Duodenal mucosa (tissue), 2 donors: Measurements from ENCODE around the gene CRTC2.

ENCODE experiments used
- H3K27ac ChIP-seq: one replicate; pipeline ENCODE4 v1.7.0; 2013; ENCODE audit warnings: low read depth, low read length
- H3K27me3 ChIP-seq, 2 donors: one replicate each; pipeline ENCODE4 v1.7.0; 2013; ENCODE audit warnings: low read length in 2 of 2, control low read depth in 1 of 2; ENCODE audit not compliant: insufficient read depth in 2 of 2, control insufficient read depth in 1 of 2
- H3K36me3 ChIP-seq, 2 donors: one replicate each; pipeline ENCODE4 v1.7.0; 2013; ENCODE audit warnings: low read length in 2 of 2, control low read depth in 1 of 2; ENCODE audit not compliant: insufficient read depth in 2 of 2, control insufficient read depth in 1 of 2
- H3K4me1 ChIP-seq, 2 donors: one replicate each; pipeline ENCODE4 v1.7.0; 2013; ENCODE audit warnings: low read length in 2 of 2, control low read depth in 1 of 2; ENCODE audit not compliant: insufficient read depth in 2 of 2, control insufficient read depth in 1 of 2
- H3K4me3 ChIP-seq, 2 donors: one replicate each; pipeline ENCODE4 v1.7.0; 2013; ENCODE audit warnings: low read length in 2 of 2, low read depth in 1 of 2
- H3K9ac ChIP-seq, 2 donors: one replicate each; pipeline ENCODE4 v1.7.0; 2013; ENCODE audit warnings: low read length in 2 of 2, low read depth in 1 of 2
- H3K9me3 ChIP-seq, 2 donors: one replicate each; pipeline ENCODE4 v1.7.0; 2013; ENCODE audit warnings: low read length in 2 of 2, control low read depth in 1 of 2; ENCODE audit not compliant: control insufficient read depth in 1 of 2

The CRTC2 gene

DNA sequence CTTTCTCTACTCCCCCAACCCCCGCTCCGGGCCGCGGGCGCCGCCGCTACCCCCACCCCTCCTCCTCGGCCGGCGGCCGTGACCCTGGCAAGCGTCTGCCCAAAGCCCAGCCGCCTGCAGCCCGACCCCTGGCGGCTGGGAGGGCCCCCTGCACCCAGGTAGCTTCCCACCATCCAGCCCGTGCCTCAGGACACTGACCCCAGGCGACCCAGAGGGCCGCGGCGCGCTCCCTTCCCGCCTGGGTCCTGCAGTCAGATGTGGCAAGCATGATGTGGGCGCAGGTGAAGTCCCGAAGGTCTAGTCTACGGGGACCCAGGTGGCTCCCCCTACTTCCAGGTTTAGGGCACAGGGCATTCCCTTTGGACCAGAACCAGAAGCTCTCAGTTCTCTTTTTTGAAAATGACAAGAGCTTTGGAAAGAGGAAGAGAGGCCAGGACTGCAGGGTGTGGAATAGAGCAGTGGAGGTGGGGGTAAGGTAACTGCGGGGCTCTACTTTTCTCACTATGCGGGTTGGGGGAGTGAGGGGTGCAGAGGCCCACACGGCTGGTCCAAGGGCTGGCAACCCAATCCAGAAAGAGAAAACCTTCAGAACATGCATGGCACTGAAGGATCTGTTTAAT, 11.7 kb downstream of the CRTC2 start, which contains the start of gene DENND4B:
Gene DENND4B (minus strand): TSS at position 97 of the 620 bp plus-strand sequence. CDS start 2,344 bp downstream, outside the sequence.
- H3K27me3 ChIP-seq: no peaks in the 10 kb centered on the region
- H3K4me3 ChIP-seq: peak within 1 kb of the TSS; percentile 80 to 95
- peak within 1 kb of the TSS; percentile 93 for H3K27ac ChIP-seq
- H3K9ac ChIP-seq: peak within 1 kb of the TSS; percentile 89 to 97
- H3K36me3 ChIP-seq: peaks cover 34 to 55% of the 10 kb centered on the region in 2 donors
- no peaks in the 10 kb centered on the region for H3K9me3 ChIP-seq
- H3K4me1 ChIP-seq: peaks cover 22 to 23% of the 10 kb centered on the region in 2 donors

DNA sequence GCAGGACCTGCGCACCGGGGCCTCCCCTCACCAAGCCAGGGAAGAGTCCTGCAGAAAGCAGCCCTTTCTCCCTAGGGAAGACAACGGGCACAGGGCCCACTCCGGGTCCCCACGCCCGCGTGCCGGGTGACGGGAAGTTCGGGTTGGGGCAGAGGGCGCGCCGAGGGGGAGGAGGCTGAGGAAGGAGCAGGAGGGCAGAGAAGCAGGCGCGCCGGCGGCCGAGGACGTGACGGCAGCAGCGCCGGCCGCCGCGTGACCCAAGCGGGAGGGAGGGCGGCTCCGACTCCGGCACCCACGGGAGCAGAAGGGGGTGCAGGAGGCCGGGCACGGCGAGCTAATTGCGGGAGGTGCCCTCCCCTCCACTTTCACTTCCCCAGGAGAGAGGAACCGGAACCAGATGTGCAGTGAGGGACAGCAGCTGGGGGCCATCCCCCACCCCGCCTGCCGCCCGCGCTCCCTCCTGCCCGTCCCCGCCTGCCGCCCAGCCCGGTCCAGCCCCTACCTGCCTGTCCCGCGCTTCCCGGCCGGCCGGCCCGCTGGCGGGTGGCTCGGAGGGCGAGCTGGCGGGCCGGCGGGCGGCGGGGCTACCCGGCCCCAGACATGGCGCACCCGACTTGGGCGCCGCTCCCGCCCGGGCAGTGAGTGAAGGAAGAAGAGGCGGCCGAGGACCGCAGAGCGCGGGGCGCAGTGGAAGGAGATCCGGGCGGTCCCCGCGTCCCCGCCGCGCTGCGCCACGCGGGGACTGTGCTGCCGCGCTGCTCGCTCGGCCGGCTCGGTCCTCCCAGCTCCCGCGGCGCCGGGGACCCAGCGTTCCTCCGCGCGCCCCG, 12.4 kb downstream of the CRTC2 start:
- H3K36me3 ChIP-seq: peaks cover 36 to 55% of the 10 kb centered on the region in 2 donors
- no peaks in the 10 kb centered on the region for H3K27me3 ChIP-seq
- H3K4me3 ChIP-seq: peak overlapping the region; percentile 80 to 95
- H3K27ac ChIP-seq: peak overlapping the region; percentile 93
- H3K9me3 ChIP-seq: no peaks in the 10 kb centered on the region
- peak overlapping the region; percentile 89 to 97 for H3K9ac ChIP-seq
- H3K4me1 ChIP-seq: peaks cover 22 to 23% of the 10 kb centered on the region in 2 donors

DNA sequence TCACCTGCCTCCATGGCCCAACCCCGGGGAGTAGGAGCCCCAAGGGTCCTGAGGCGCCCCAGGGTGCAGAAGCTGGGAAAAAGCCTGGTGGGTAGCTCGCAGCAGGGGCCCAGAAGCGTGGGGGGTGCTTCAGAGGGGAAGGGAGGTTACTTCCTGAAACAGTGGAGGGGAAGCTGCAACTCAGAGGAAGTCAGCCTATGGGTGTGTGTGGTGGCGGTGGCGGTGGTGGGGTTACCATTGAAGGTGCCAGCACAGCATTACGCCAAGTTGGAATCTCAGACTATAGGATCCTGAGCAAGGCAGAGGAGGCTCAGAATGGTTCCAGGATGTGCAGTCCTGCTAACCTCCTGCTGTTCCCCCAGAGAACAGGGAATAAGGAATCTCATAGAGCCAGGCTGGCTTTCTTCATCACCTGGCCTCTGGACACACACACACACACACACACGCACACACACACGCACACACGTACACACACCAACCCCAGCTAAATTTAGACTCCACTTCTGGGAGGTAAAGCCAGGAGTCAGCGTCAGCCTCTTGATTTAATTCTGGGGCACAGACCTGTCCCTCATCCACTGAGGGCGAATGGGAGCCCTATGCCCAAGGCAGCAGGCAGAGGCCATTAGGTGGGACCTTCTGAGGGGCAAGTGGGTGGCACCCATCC, 13.1 kb downstream of the CRTC2 start:
- H3K27ac ChIP-seq: peak overlapping the region; percentile 93
- peaks cover 30 to 55% of the 10 kb centered on the region in 2 donors for H3K36me3 ChIP-seq
- peaks cover 22 to 23% of the 10 kb centered on the region in 2 donors for H3K4me1 ChIP-seq
- H3K27me3 ChIP-seq: no peaks in the 10 kb centered on the region
- H3K4me3 ChIP-seq: peak overlapping the region; percentile 80 to 95
- H3K9ac ChIP-seq: peak overlapping the region; percentile 89 to 97
- H3K9me3 ChIP-seq: no peaks in the 10 kb centered on the region

DNA sequence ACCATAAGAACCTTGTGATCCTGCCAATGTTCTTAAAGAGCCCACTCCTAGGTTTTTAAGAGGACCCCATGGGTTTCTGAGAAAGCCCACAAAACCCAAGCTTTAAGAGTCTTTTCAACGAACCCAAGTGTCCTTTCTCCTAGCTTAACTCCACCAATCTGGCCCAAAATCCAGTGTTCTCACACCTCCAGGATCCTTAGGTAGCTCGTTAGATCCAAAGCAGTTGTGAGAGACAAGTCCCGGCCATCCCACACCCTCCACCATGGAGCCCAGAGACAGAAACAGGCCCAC, 13.6 kb downstream of the CRTC2 start:
- H3K9me3 ChIP-seq: no peaks in the 10 kb centered on the region
- H3K27ac ChIP-seq: peak overlapping the region; percentile 93
- peaks cover 22 to 23% of the 10 kb centered on the region in 2 donors for H3K4me1 ChIP-seq
- peak overlapping the region; percentile 89 to 97 for H3K9ac ChIP-seq
- peak overlapping the region; percentile 80 to 95 for H3K4me3 ChIP-seq
- H3K36me3 ChIP-seq: peaks cover 26 to 55% of the 10 kb centered on the region in 2 donors
- H3K27me3 ChIP-seq: no peaks in the 10 kb centered on the region

DNA sequence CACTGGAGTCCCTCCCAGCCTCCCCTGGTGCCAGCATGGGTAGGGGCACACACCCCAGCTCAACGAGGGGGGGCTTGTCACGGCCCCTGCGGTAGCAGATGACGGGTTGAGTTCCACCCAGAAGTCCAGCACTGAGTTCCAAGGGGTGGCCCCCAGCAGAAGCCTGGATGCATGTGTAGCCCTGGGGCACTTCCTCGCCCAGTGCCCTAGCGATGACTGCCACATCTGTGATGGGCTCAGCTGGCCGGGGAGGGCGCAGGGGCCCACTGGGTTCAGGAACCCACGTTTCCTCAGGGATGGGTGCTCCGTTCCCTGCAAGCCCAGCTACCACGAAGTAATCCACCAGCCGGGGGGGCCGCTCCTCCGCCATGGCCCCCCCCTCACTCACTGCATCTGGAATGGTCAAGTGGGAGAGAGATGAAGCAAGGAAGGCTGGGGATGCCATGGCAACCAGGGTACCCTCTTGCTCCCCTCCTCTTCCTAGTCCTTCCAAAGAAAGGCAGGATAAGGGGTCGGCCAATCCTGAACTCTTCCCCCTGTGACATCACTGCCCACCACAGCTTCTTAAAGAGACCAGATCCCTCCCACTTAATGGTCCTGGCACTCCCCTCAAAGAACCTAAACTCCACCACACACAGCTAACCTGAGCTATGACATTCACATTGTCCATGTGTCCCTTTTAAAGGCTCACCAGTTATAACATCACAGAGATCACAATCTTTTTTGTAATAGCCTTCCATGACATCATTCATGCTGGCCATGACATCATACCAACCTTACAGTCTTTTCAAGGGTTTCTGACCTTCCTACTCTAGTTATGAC, 14.2 kb downstream of the CRTC2 start:
- Histone ChIP-seq H3K9me3 (no peaks in the 10 kb centered on the region), H3K27me3 (no peaks in the 10 kb centered on the region), H3K27ac (no peak overlapping the region), H3K4me1 (peaks cover 22 to 23% of the 10 kb centered on the region in 2 donors), H3K9ac (peak overlapping the region; percentile 89 to 97), H3K4me3 (peak overlapping the region; percentile 80 to 95), H3K36me3 (peaks cover 26 to 57% of the 10 kb centered on the region in 2 donors)

DNA sequence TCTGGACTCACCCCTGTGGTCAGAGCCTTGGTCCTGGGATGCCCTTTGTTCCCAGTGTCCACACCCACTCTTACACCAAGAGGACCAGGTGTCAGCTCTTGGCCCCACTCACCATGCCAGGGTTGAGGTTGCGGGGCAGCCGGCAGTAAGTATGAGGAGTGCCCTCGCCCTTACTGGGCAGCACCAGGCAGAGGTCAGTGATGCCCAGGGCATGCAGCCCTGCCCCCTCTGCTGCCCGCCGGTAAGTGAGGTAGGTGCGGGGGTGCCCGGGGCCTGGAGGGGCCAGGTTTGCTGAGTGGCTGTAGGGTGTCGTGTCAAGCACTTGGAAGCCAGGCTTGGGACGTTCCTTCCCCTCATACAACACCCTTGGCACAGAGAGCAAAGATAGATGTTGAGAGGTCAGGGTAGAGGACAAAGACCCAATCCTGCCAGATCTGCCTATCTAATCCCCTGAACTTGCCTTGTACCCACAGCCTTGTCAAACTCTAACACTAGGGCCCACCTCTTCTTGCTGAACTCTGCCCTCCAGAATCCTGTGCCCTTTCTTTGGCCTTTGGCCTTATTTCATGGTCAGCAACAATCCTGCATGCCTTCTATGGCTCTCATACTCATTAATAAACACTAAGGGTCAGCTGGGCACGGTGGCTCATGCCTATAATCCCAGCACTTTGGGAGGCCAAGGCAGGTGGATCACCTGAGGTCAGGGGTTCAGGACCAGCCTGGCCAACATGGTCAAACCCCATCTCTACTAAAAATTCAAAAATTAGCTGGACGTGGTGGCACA, 15.5 kb downstream of the CRTC2 start:
- no peaks in the 10 kb centered on the region for H3K9me3 ChIP-seq
- H3K27me3 ChIP-seq: no peaks in the 10 kb centered on the region
- H3K36me3 ChIP-seq: peaks cover 17 to 50% of the 10 kb centered on the region in 2 donors
- no peak overlapping the region for H3K9ac ChIP-seq
- peaks cover 22 to 23% of the 10 kb centered on the region in 2 donors for H3K4me1 ChIP-seq
- no peak overlapping the region for H3K27ac ChIP-seq
- no peak overlapping the region for H3K4me3 ChIP-seq

DNA sequence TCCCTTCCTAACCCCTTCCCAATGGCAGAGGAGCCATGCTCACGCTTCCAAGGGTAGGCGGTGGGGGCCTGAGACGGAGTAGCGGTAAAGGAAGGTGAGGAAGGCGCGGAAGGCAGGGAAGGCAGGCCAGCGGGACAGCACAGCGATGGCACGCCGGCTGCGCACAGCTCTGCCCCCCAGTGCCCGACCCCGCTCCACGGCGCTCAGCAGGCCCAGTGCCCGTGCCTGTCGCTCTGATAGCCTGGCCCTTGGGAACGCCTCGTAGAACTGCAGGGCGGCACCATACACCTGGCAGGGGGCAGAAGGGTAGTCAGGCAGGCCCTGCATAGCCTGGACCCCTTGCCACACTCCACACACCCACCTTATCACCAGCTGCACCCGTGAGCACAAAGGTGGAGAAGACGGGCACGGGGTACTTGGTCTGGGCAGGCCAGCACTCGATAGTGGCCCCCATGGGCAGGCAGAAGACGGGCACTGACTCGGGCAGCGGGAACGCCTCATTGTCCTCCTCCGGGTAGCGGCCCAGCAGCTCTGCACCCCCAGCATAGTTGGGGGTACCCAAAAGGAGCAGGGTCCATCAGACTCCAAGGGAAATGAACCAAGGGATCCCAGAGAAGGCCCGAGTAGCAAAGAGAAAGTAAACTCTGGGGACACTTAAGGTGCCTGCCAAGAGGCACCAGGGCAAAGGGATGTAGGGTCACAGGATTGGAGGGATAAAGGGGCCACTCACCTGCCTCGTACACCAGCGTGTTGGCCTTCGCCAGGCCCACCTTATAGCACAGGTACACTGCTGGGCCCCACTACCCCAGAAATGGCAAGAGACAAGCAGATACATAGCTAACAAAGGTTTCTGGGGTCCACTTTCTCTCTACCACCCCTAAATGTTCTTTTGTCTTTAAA, 16.3 kb downstream of the CRTC2 start:
- Histone ChIP-seq H3K9ac (no peak overlapping the region), H3K27me3 (no peaks in the 10 kb centered on the region), H3K36me3 (peaks cover 22 to 54% of the 10 kb centered on the region in 2 donors), H3K4me3 (no peak overlapping the region), H3K27ac (no peak overlapping the region), H3K4me1 (peaks cover 21% of the 10 kb centered on the region in 2 donors), H3K9me3 (no peaks in the 10 kb centered on the region)

DNA sequence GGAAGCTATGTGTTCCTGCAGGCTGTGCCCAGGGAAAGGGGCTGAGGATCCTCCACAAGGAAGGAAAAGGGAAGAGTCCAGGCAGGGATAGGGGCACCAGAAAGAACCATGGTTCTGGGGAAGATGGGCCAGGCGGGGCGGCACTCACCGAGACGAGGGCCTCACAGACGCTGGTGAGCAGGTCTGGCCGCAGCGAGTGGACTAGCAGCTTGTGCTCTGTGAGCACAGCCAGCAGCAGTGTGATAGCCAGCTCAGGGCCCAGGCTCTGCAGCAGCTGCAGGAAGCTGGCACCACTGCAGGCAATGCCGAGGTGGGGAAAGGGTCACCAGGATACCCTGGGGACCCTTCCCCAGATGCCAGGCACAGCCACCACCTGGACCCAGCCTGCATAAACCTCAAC, 17.7 kb downstream of the CRTC2 start:
- Histone ChIP-seq H3K4me3 (no peak overlapping the region), H3K9me3 (no peaks in the 10 kb centered on the region), H3K4me1 (peaks cover 16 to 17% of the 10 kb centered on the region in 2 donors), H3K9ac (no peak overlapping the region), H3K36me3 (peaks cover 34 to 67% of the 10 kb centered on the region in 2 donors), H3K27me3 (no peaks in the 10 kb centered on the region), H3K27ac (no peak overlapping the region)
